IMR-90 (cell line): ENCODE measurements around the gene PPP1CA. TPM values are rescaled to one million over a fixed set of nuclear protein-coding genes. Genes with fewer than 3 reads are reported as not detected.

Experiments
- ATAC-seq: fragments of 200-7000 bp; cut with Tn5 transposase; 2 replicates; pipeline ENCODE4 v1.9.1; 2020; ENCODE audit warnings: low read depth, mild to moderate bottlenecking, moderate library complexity
- Bru-seq: library from RNA; stranded (reverse); fragments of 400-500 nt; gene quantifications from one replicate; lab custom pipeline; 2021; lab: Mats Ljungman, UMichigan
- BruChase-seq, 2 experiments: library from RNA; stranded (reverse); fragments of 400-500 nt; gene quantifications; one replicate each; lab custom pipeline; 2021; lab: Mats Ljungman, UMichigan
- BruUV-seq: library from RNA; stranded (reverse); fragments of 400-500 nt; replicated peaks from 2 replicates; lab custom pipeline; 2021; lab: Mats Ljungman, UMichigan
- CTCF ChIA-PET: fragments of 300-600 bp; formaldehyde crosslinking; extraction: SDS; loops from one replicate; lab custom pipeline; 2021; ENCODE audit warnings: antibody characterized with exemption; lab: Yijun Ruan, JAX
- POLR2A ChIA-PET: fragments of 300-600 bp; sonication (Branson Sonifier 250); formaldehyde crosslinking; loops from one replicate; lab custom pipeline; 2022; ENCODE audit warnings: antibody characterized with exemption; ENCODE audit not compliant: unreplicated experiment; lab: Charles Lee
- DNase-seq: peaks from one replicate; pipeline ENCODE4 v3.0.0; 2013
- H2AFZ ChIP-seq: replicated peaks from 2 replicates; pipeline ENCODE3; 2013; ENCODE audit warnings: low read length, mild to moderate bottlenecking; ENCODE audit not compliant: poor library complexity
- H2AK5ac ChIP-seq: 2 replicates; pipeline ENCODE4 v1.6.1; 2013; ENCODE audit warnings: low read depth, low read length, inconsistent platforms
- H2AK9ac ChIP-seq: replicated peaks from 2 replicates; pipeline ENCODE3; 2013; ENCODE audit warnings: mild to moderate bottlenecking, low read depth, low read length, moderate library complexity; ENCODE audit not compliant: poor library complexity
- H2BK120ac ChIP-seq: 2 replicates; pipeline ENCODE4 v1.6.1; 2013; ENCODE audit warnings: low read depth, low read length, inconsistent platforms
- H2BK15ac ChIP-seq: 3 replicates; pipeline ENCODE4 v1.6.1; 2013; ENCODE audit warnings: low read depth, low read length, inconsistent platforms
- H2BK20ac ChIP-seq: 2 replicates; pipeline ENCODE4 v1.6.1; 2013; ENCODE audit warnings: low read depth, mild to moderate bottlenecking, inconsistent platforms, low read length, moderate library complexity
- H2BK5ac ChIP-seq: 2 replicates; pipeline ENCODE4 v1.6.1; 2013; ENCODE audit warnings: mild to moderate bottlenecking, low read depth, low read length, inconsistent platforms; ENCODE audit not compliant: poor library complexity, severe bottlenecking
- H3K14ac ChIP-seq: replicated peaks from 2 replicates; pipeline ENCODE4 v1.6.1; 2013; ENCODE audit warnings: low read depth, low read length, inconsistent platforms
- H3K18ac ChIP-seq: 2 replicates; pipeline ENCODE4 v1.6.1; 2013; ENCODE audit warnings: low read depth, low read length, control low read depth
- H3K23ac ChIP-seq: 2 replicates; pipeline ENCODE4 v1.6.1; 2013; ENCODE audit warnings: low read depth, low read length, inconsistent platforms
- H3K27ac ChIP-seq: 2 replicates; pipeline ENCODE4 v1.5.1; 2013; ENCODE audit warnings: mild to moderate bottlenecking, control low read depth, low read length; ENCODE audit not compliant: insufficient read depth
- H3K27me3 ChIP-seq: 2 replicates; pipeline ENCODE4 v1.6.1; 2013; ENCODE audit warnings: low read length; ENCODE audit not compliant: control insufficient read depth, insufficient read depth
- H3K36me3 ChIP-seq: 2 replicates; pipeline ENCODE4 v1.6.1; 2013; ENCODE audit warnings: low read length, mixed read lengths; ENCODE audit not compliant: control insufficient read depth, insufficient read depth
- H3K4ac ChIP-seq: 2 replicates; pipeline ENCODE4 v1.6.1; 2013; ENCODE audit warnings: low read depth, low read length, inconsistent platforms
- H3K4me1 ChIP-seq: 2 replicates; pipeline ENCODE4 v1.6.1; 2013; ENCODE audit warnings: low read length, mixed read lengths; ENCODE audit not compliant: control insufficient read depth, insufficient read depth
- H3K4me2 ChIP-seq: 2 replicates; pipeline ENCODE4 v1.6.1; 2013; ENCODE audit warnings: low read depth, mild to moderate bottlenecking, control low read depth, low read length, moderate library complexity
- H3K4me3 ChIP-seq: 2 replicates; pipeline ENCODE4 v1.5.1; 2013; ENCODE audit warnings: low read depth, mild to moderate bottlenecking, control low read depth, low read length, moderate library complexity; ENCODE audit not compliant: insufficient read depth
- H3K56ac ChIP-seq: 2 replicates; pipeline ENCODE4 v1.6.1; 2013; ENCODE audit warnings: low read length, inconsistent platforms; ENCODE audit not compliant: insufficient read depth; ENCODE audit errors: extremely low read depth
- H3K79me1 ChIP-seq, 2 experiments: 2 replicates each; pipeline ENCODE4 v1.6.1; 2013; ENCODE audit warnings: low read length in 2 of 2, inconsistent platforms in 1 of 2, low read depth in 1 of 2
- H3K9ac ChIP-seq: 2 replicates; pipeline ENCODE4 v1.6.1; 2013; ENCODE audit warnings: low read depth, low read length, control low read depth
- H3K9me1 ChIP-seq: 2 replicates; pipeline ENCODE4 v1.6.1; 2013; ENCODE audit warnings: low read length, inconsistent platforms; ENCODE audit not compliant: insufficient read depth
- H3K9me3 ChIP-seq: 2 replicates; pipeline ENCODE4 v1.6.1; 2013; ENCODE audit warnings: low read length; ENCODE audit not compliant: control insufficient read depth, insufficient read depth
- H4K20me1 ChIP-seq: 2 replicates; pipeline ENCODE4 v1.6.1; 2013; ENCODE audit warnings: low read length, inconsistent platforms; ENCODE audit not compliant: insufficient read depth
- H4K5ac ChIP-seq: 2 replicates; pipeline ENCODE4 v1.6.1; 2013; ENCODE audit warnings: mild to moderate bottlenecking, low read depth, low read length, control low read depth
- H4K8ac ChIP-seq, 2 experiments: 2 replicates each; pipeline ENCODE4 v1.6.1; 2013; ENCODE audit warnings: low read depth in 2 of 2, low read length in 2 of 2, control low read depth in 1 of 2, inconsistent platforms in 1 of 2
- H4K91ac ChIP-seq: 2 replicates; pipeline ENCODE4 v1.6.1; 2013; ENCODE audit warnings: low read depth, low read length, inconsistent platforms; ENCODE audit not compliant: insufficient read depth
- BHLHE40 ChIP-seq: fragments of 150-350 bp; IDR thresholded peaks from 2 replicates; pipeline ENCODE4 v1.6.1; 2016; ENCODE audit warnings: mild to moderate bottlenecking, low read depth, low read length
- CEBPB ChIP-seq: IDR thresholded peaks from 2 replicates; pipeline ENCODE4 v1.6.1; 2012; ENCODE audit warnings: low read depth, low read length, improper control_type of control experiment
- CHD1 ChIP-seq: IDR thresholded peaks from 2 replicates; pipeline ENCODE4 v1.6.1; 2012; ENCODE audit warnings: low read depth, low read length, improper control_type of control experiment
- CTCF ChIP-seq: conservative IDR thresholded peaks from 2 replicates; pipeline ENCODE4 v1.5.1; 2012; ENCODE audit warnings: mild to moderate bottlenecking, low read depth, low read length, improper control_type of control experiment
- MAFK ChIP-seq: IDR thresholded peaks from 2 replicates; pipeline ENCODE4 v1.6.1; 2012; ENCODE audit warnings: low read depth, low read length, improper control_type of control experiment
- MAZ ChIP-seq: IDR thresholded peaks from 2 replicates; pipeline ENCODE4 v1.6.1; 2012; ENCODE audit warnings: low read depth, mild to moderate bottlenecking, low read length, improper control_type of control experiment, moderate library complexity, borderline replicate concordance
- MXI1 ChIP-seq: IDR thresholded peaks from 2 replicates; pipeline ENCODE4 v1.6.1; 2012; ENCODE audit warnings: low read depth, mild to moderate bottlenecking, low read length, moderate library complexity, borderline replicate concordance
- NFE2L2 ChIP-seq: fragments of 150-350 bp; IDR thresholded peaks from 2 replicates; pipeline ENCODE4 v1.6.1; 2016; ENCODE audit warnings: low read depth, mild to moderate bottlenecking, low read length
- POLR2A ChIP-seq: IDR thresholded peaks from 2 replicates; pipeline ENCODE4 v1.6.1; 2012; ENCODE audit warnings: mild to moderate bottlenecking, low read depth, low read length
- RAD21 ChIP-seq: IDR thresholded peaks from 2 replicates; pipeline ENCODE4 v1.6.1; 2012; ENCODE audit warnings: low read length, improper control_type of control experiment
- RCOR1 ChIP-seq: IDR thresholded peaks from 2 replicates; pipeline ENCODE4 v1.6.1; 2012; ENCODE audit warnings: mild to moderate bottlenecking, low read length, improper control_type of control experiment; ENCODE audit not compliant: insufficient replicate concordance
- SMC3 ChIP-seq: fragments of 150-350 bp; IDR thresholded peaks from 2 replicates; pipeline ENCODE4 v1.6.1; 2016; ENCODE audit warnings: low read depth, mild to moderate bottlenecking, antibody characterized with exemption, low read length, moderate library complexity
- USF2 ChIP-seq: fragments of 150-350 bp; IDR thresholded peaks from 2 replicates; pipeline ENCODE4 v1.6.1; 2017; ENCODE audit warnings: mild to moderate bottlenecking, antibody characterized with exemption, low read length, low read depth
- WGBS, 2 experiments: methylation state at CpG; one replicate each; pipeline versions ENCODE4 v1.1.5 to v1.1.7; 2013; ENCODE audit warnings: missing lambda C conversion rate in 2 of 2; ENCODE audit not compliant: insufficient read length in 1 of 2; ENCODE audit errors: extremely low coverage in 2 of 2; 5-methylcytosine and 5-hydroxymethylcytosine counted together
- dilution Hi-C: fragments of 300-500 bp; cut with HindIII; formaldehyde crosslinking; loops from one replicate; pipeline ENCODE4 v1.14.3; 2018; ENCODE audit warnings: low sequenced_read_pairs; ENCODE audit not compliant: unreplicated experiment
- in situ Hi-C: fragments of 300-500 bp; cut with MboI; formaldehyde crosslinking; loops from 3 replicates; pipeline ENCODE4 v1.14.3; 2019; ENCODE audit warnings: low sequenced_read_pairs, inconsistent platforms, mixed read lengths
- intact Hi-C: fragments of 100-400 bp; cut with micrococcal nuclease; formaldehyde crosslinking; loops from 2 replicates; pipeline ENCODE4 v1.10.0; 2022
- long read RNA-seq: library from polyadenylated mRNA; unstranded; transcript quantifications from one replicate; pipeline ENCODE4 v2.0.0, GENCODE V29; 2021; ENCODE audit not compliant: unreplicated experiment
- polyA plus RNA-seq, 3 experiments: library from polyadenylated mRNA; depleted of rRNA; stranded (reverse); fragments of >200 nt; gene quantifications; 2 replicates each; pipeline ENCODE4 v1.2.3, GENCODE V29; 2012; ENCODE audit warnings: low replicate concordance in 1 of 3
- total RNA-seq: library from RNA; depleted of rRNA; stranded (reverse); fragments of >200 nt; gene quantifications from 2 replicates; pipeline ENCODE4 v1.2.3, GENCODE V29; 2012; rRNA removed

The PPP1CA gene
- 294 and 313 TPM in 2 replicates for total RNA-seq
- 228 and 260 TPM in 2 replicates for polyA plus RNA-seq (2012; rRNA removed)
- polyA plus RNA-seq (2012; cell fraction: cytosol; rRNA removed) = 268 and 304 TPM in 2 replicates
- polyA plus RNA-seq (2012; cell fraction: nucleus; rRNA removed; ENCODE audit: low replicate concordance) = 122 and 203 TPM in 2 replicates
- percentile 72 among the genes with signal in this experiment for Bru-seq, nascent RNA
- BruChase-seq, experiment 1, labeled RNA remaining after a 6-hour chase = percentile 85 among the genes with signal in this experiment
- BruChase-seq, experiment 2, labeled RNA remaining after a 2-hour chase = percentile 72 among the genes with signal in this experiment
- long read RNA-seq, transcript PPP1CA-203 (7 exons, 1,476 nt) = major isoform, 158 of 195 reads
- long read RNA-seq, transcript PPP1CA-204 (6 exons, 1,677 nt) = minor isoform, 9 of 195 reads
- long read RNA-seq, partial matches to known transcripts = 4 of 195 reads
- long read RNA-seq, other reads (novel, unspliced or antisense) = 18 of 195 reads

GRCh38 chr11:67401495-67402191, at the start of gene PPP1CA:
PPP1CA (minus strand) TSS chr11:67401858; CDS start chr11:67401782, 76 bp downstream.
- Histone ChIP-seq H2BK120ac (peak within 1 kb of the TSS; percentile 91), H3K27ac (peak within 1 kb of the TSS; percentile 95), H2AK5ac (peak within 1 kb of the TSS; percentile 95), H3K4me2 (peak within 1 kb of the TSS; percentile 98), H4K20me1 (peaks cover 30% of the 10 kb centered on the region), H3K9me1 (no peaks in the 10 kb centered on the region), H4K91ac (peak within 1 kb of the TSS; percentile 92), H3K79me1 (peaks cover 17 to 35% of the 10 kb centered on the region in 2 experiments; a peak in 3 of 4 replicates), H3K9me3 (no peaks in the 10 kb centered on the region), H3K9ac (peak within 1 kb of the TSS; percentile 86), H2BK15ac (peak within 1 kb of the TSS; percentile 72; the same call in 1 of the 3 replicates), H3K4me1 (peaks cover 13% of the 10 kb centered on the region), H2BK20ac (no peak within 1 kb of the TSS), H2AK9ac (peak within 1 kb of the TSS; percentile 99), H3K14ac (peak within 1 kb of the TSS; percentile 99), H4K5ac (peak within 1 kb of the TSS; percentile 100), H3K27me3 (no peaks in the 10 kb centered on the region), H2BK5ac (peak within 1 kb of the TSS; percentile 94), H3K23ac (peak within 1 kb of the TSS; percentile 86), H2AFZ (peak within 1 kb of the TSS; percentile 99), H4K8ac (peak within 1 kb of the TSS; percentile 97 to 100), H3K4ac (peak within 1 kb of the TSS; percentile 97), H3K56ac (peak within 1 kb of the TSS; percentile 90), H3K18ac (peak within 1 kb of the TSS; percentile 99), H3K4me3 (peak within 1 kb of the TSS; percentile 72), H3K36me3 (peaks cover 34% of the 10 kb centered on the region)
- DNase-seq (peak; percentile 79), ATAC-seq (peak; percentile 94)
- no TSS peak for BruUV-seq
- dilution Hi-C loops = no loop called here
- in situ Hi-C loops = no loop called here
- intact Hi-C loops = loop anchor here (2.0 kb wide), 1 partner anchor 107 kb away; the partner anchor contains the start of gene CDK2AP2
- CTCF ChIA-PET = interaction anchor here (0.7 to 1.5 kb wide), 6 partner anchors 9 to 71 kb away, joined by 3 to 7 read pairs (median 4); partner anchors contain the start of genes RAD9A and TMEM134
- 1% methylated on average over 17 of the region's 73 CpGs; no CpG with 5 or more reads in 1 of the 2 experiments for WGBS, 2 experiments
- POLR2A ChIA-PET = interaction anchor here (0.6 to 1.2 kb wide), 5 partner anchors 10 to 132 kb away, joined by 3 to 4 read pairs (median 3); partner anchors contain the start of gene TMEM134
- TF ChIP-seq CHD1 = no peak
- no peak for TF ChIP-seq USF2
- TF ChIP-seq CTCF = peak; percentile 36
- no peak for TF ChIP-seq RCOR1
- peak; percentile 65; the same call in 1 of the 2 replicates for TF ChIP-seq MAZ
- no peak for TF ChIP-seq MAFK
- TF ChIP-seq POLR2A = peak; percentile 85
- TF ChIP-seq SMC3 = peak; percentile 9; the same call in 1 of the 2 replicates
- no peak for TF ChIP-seq NFE2L2
- peak; percentile 59; the same call in 1 of the 2 replicates for TF ChIP-seq MXI1
- TF ChIP-seq RAD21 = peak; percentile 35
- no peak for TF ChIP-seq CEBPB
- no peak for TF ChIP-seq BHLHE40
